DOHH2 (cell line): ENCODE measurements around the gene TCF12.

ENCODE experiments used
- H3F3A ChIP-seq: fragments of 200-600 bp; sonication (generic), shearing (Covaris generic); 2 replicates; pipeline ENCODE4 v1.6.0; 2016; ENCODE audit warnings: antibody characterized with exemption, mild to moderate bottlenecking; ENCODE audit not compliant: control insufficient read depth, insufficient read depth
- H3K27ac ChIP-seq: fragments of 200-600 bp; sonication (generic); 2 replicates; pipeline ENCODE4 v1.5.1; 2014; ENCODE audit warnings: low read depth, mild to moderate bottlenecking, low read length, moderate library complexity
- H3K27me3 ChIP-seq: fragments of 200-600 bp; sonication (generic); 2 replicates; pipeline ENCODE4 v1.6.1; 2014; ENCODE audit warnings: mild to moderate bottlenecking, low read length, mixed read lengths; ENCODE audit not compliant: control insufficient read depth
- H3K36me3 ChIP-seq: fragments of 200-600 bp; sonication (generic); 2 replicates; pipeline ENCODE4 v1.6.1; 2014; ENCODE audit warnings: mild to moderate bottlenecking, low read length, moderate library complexity, mixed read lengths; ENCODE audit not compliant: control insufficient read depth
- H3K4me1 ChIP-seq: fragments of 200-600 bp; sonication (generic); 2 replicates; pipeline ENCODE4 v1.6.1; 2014; ENCODE audit warnings: mild to moderate bottlenecking, low read length, mixed read lengths; ENCODE audit not compliant: control insufficient read depth
- H3K4me2 ChIP-seq: fragments of 200-600 bp; sonication (generic); 2 replicates; pipeline ENCODE4 v1.6.0; 2014; ENCODE audit warnings: mild to moderate bottlenecking, low read length, moderate library complexity
- H3K4me3 ChIP-seq: fragments of 200-600 bp; sonication (generic); 2 replicates; pipeline ENCODE4 v1.5.1; 2014; ENCODE audit warnings: mild to moderate bottlenecking, low read length, mixed read lengths
- H3K79me2 ChIP-seq: fragments of 200-600 bp; sonication (generic); 2 replicates; pipeline ENCODE4 v1.6.1; 2014; ENCODE audit warnings: mild to moderate bottlenecking, low read length, mixed read lengths; ENCODE audit not compliant: control insufficient read depth
- H3K9me2 ChIP-seq: fragments of 200-600 bp; sonication (generic); replicated peaks from 2 replicates; pipeline ENCODE4 v1.6.1; 2014; ENCODE audit warnings: mild to moderate bottlenecking, low read length, mixed read lengths; ENCODE audit not compliant: control insufficient read depth
- H3K9me3 ChIP-seq: fragments of 200-600 bp; sonication (generic); 2 replicates; pipeline ENCODE4 v1.6.1; 2014; ENCODE audit warnings: antibody characterized with exemption, low read length, mixed read lengths; ENCODE audit not compliant: control insufficient read depth, insufficient read depth
- H4K20me1 ChIP-seq: fragments of 200-600 bp; sonication (generic); 2 replicates; pipeline ENCODE4 v1.6.0; 2014; ENCODE audit warnings: low read depth, mild to moderate bottlenecking, antibody characterized with exemption, low read length, moderate library complexity; ENCODE audit not compliant: control insufficient read depth, insufficient read depth
- EZH2phosphoT487 ChIP-seq: fragments of 200-600 bp; sonication (generic); IDR thresholded peaks from 2 replicates; pipeline ENCODE4 v1.6.1; 2017; ENCODE audit warnings: borderline replicate concordance, mild to moderate bottlenecking, antibody characterized with exemption, low read length, moderate library complexity, mixed read lengths
- TF ChIP-seq, protein P1 (sequence below): fragments of 200-600 bp; sonication (generic); IDR thresholded peaks from one replicate; pipeline ENCODE4 v1.5.1; 2014; ENCODE audit warnings: antibody characterized with exemption, mild to moderate bottlenecking, low read depth, low read length; ENCODE audit not compliant: poor library complexity, severe bottlenecking

Gene TCF12

DNA sequence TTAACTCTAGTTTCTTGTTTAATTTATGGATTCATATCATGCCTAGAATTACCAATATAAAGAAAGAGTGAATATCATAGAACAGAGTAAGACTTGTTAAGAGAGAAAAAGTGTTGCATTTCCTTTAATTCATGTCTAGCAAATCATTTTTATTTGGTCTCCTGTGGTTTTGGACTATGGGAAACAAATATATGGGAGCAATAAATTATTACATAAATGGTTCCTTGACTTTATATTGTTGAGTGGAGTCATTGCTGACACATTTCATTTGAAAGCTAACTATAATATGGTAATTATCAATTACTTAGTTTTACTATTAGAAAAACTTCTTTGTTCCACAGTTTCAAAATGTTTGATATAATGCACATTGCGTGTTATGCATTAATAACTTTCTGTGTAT, 313.1 kb downstream of the TCF12 start:
- Histone ChIP-seq H3F3A (no peaks in the 10 kb centered on the region), H4K20me1 (no peaks in the 10 kb centered on the region), H3K9me2 (no peaks in the 10 kb centered on the region), H3K4me1 (no peaks in the 10 kb centered on the region), H3K36me3 (peaks cover 40% of the 10 kb centered on the region), H3K9me3 (no peaks in the 10 kb centered on the region), H3K27ac (no peak overlapping the region), H3K4me2 (no peak overlapping the region), H3K79me2 (no peaks in the 10 kb centered on the region), H3K4me3 (no peak overlapping the region), H3K27me3 (no peaks in the 10 kb centered on the region)
- TF ChIP-seq, protein P1, sequence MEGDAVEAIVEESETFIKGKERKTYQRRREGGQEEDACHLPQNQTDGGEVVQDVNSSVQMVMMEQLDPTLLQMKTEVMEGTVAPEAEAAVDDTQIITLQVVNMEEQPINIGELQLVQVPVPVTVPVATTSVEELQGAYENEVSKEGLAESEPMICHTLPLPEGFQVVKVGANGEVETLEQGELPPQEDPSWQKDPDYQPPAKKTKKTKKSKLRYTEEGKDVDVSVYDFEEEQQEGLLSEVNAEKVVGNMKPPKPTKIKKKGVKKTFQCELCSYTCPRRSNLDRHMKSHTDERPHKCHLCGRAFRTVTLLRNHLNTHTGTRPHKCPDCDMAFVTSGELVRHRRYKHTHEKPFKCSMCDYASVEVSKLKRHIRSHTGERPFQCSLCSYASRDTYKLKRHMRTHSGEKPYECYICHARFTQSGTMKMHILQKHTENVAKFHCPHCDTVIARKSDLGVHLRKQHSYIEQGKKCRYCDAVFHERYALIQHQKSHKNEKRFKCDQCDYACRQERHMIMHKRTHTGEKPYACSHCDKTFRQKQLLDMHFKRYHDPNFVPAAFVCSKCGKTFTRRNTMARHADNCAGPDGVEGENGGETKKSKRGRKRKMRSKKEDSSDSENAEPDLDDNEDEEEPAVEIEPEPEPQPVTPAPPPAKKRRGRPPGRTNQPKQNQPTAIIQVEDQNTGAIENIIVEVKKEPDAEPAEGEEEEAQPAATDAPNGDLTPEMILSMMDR = no peak
- no peak for TF ChIP-seq EZH2phosphoT487

DNA sequence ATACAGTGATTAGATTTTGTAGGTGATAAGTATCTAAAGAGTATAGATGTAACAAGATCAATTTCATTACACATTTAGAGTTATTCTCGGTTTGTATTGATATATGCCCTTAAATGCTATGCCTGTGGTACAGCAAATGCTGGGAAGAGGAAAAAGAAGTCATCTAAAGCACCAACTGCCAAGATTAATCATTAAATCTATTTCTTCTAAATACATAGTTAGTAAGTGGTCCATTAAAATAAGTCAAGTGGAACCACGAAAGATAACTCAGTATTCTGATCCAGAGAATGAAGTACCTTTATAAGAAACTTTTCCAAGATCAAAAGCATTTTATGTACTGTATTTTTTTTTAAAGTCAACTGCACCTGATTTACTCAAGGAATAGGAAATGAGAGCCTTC, 315.7 kb downstream of the TCF12 start:
- Histone ChIP-seq H3K27ac (no peak overlapping the region), H3F3A (no peaks in the 10 kb centered on the region), H3K36me3 (peaks cover 52% of the 10 kb centered on the region), H4K20me1 (no peaks in the 10 kb centered on the region), H3K9me2 (no peaks in the 10 kb centered on the region), H3K4me3 (no peak overlapping the region), H3K4me1 (no peaks in the 10 kb centered on the region), H3K4me2 (no peak overlapping the region), H3K79me2 (no peaks in the 10 kb centered on the region), H3K9me3 (no peaks in the 10 kb centered on the region), H3K27me3 (no peaks in the 10 kb centered on the region)
- TF ChIP-seq EZH2phosphoT487 = no peak
- TF ChIP-seq, protein P1 = no peak

GRCh38 chr15:57235186-57235585, 316.7 kb downstream of the TCF12 start:
- peaks cover 52% of the 10 kb centered on the region for H3K36me3 ChIP-seq
- H3F3A ChIP-seq = no peaks in the 10 kb centered on the region
- H3K4me2 ChIP-seq = no peak overlapping the region
- no peaks in the 10 kb centered on the region for H3K79me2 ChIP-seq
- H3K9me3 ChIP-seq = no peaks in the 10 kb centered on the region
- no peaks in the 10 kb centered on the region for H3K9me2 ChIP-seq
- H4K20me1 ChIP-seq = no peaks in the 10 kb centered on the region
- TF ChIP-seq, protein P1 = no peak
- no peak for TF ChIP-seq EZH2phosphoT487
- H3K27me3 ChIP-seq = no peaks in the 10 kb centered on the region
- no peak overlapping the region for H3K27ac ChIP-seq
- H3K4me1 ChIP-seq = no peaks in the 10 kb centered on the region
- H3K4me3 ChIP-seq = no peak overlapping the region

DNA sequence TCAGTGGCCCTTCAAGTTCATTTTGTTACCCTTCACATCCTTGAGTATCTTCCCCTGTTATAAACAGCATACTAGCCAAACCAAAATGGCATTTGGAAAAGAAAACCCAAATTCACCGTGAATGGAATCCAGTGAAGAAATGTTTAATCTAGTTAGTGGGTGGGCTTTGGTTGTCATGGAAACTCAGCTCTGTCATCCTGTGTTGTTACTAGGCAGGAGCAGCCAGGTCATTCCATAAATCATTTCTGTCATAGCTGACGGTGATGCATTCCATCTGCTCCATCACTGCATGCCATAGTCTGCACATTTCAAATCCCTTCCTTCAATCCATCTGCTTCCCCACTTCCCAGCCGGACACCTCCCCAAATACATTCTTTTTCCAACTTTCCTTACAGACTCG, 317.4 kb downstream of the TCF12 start:
- H3K36me3 ChIP-seq = peaks cover 48% of the 10 kb centered on the region
- H3F3A ChIP-seq = no peaks in the 10 kb centered on the region
- H3K4me1 ChIP-seq = no peaks in the 10 kb centered on the region
- no peaks in the 10 kb centered on the region for H4K20me1 ChIP-seq
- H3K79me2 ChIP-seq = no peaks in the 10 kb centered on the region
- no peak overlapping the region for H3K4me2 ChIP-seq
- H3K27ac ChIP-seq = no peak overlapping the region
- no peaks in the 10 kb centered on the region for H3K9me3 ChIP-seq
- no peak overlapping the region for H3K4me3 ChIP-seq
- H3K9me2 ChIP-seq = no peaks in the 10 kb centered on the region
- H3K27me3 ChIP-seq = no peaks in the 10 kb centered on the region
- TF ChIP-seq, protein P1 = no peak
- TF ChIP-seq EZH2phosphoT487 = no peak
